H9 (cell line): Measurements from ENCODE around the gene CNTN2. TPM values are rescaled to one million over a fixed set of nuclear protein-coding genes. Genes with fewer than 3 reads are reported as not detected.

Experiments used
- DNase-seq: peaks from one replicate; pipeline ENCODE4 v3.0.0-alpha.2; 2017
- H2AFZ ChIP-seq: one replicate; pipeline ENCODE4 v1.6.1; 2013; ENCODE audit warnings: mild to moderate bottlenecking, low read length, control low read depth, moderate library complexity
- H2AK5ac ChIP-seq: 2 replicates; pipeline ENCODE4 v1.6.1; 2013; ENCODE audit warnings: low read length, control low read depth, mixed read lengths; ENCODE audit not compliant: insufficient read length
- H2BK120ac ChIP-seq: one replicate; pipeline ENCODE4 v1.6.1; 2013; ENCODE audit warnings: low read depth, mild to moderate bottlenecking, low read length, control low read depth, inconsistent platforms; ENCODE audit not compliant: poor library complexity, severe bottlenecking
- H2BK12ac ChIP-seq: 2 replicates; pipeline ENCODE4 v1.6.1; 2013; ENCODE audit warnings: low read length, control low read depth, mixed read lengths, low read depth; ENCODE audit not compliant: insufficient read length
- H2BK15ac ChIP-seq: 2 replicates; pipeline ENCODE4 v1.6.1; 2013; ENCODE audit warnings: low read depth, low read length, control low read depth
- H2BK20ac ChIP-seq: one replicate; pipeline ENCODE4 v1.6.1; 2013; ENCODE audit warnings: low read depth, mild to moderate bottlenecking, low read length, control low read depth, inconsistent platforms; ENCODE audit not compliant: poor library complexity, severe bottlenecking
- H2BK5ac ChIP-seq: 2 replicates; pipeline ENCODE4 v1.6.1; 2013; ENCODE audit warnings: low read length, control low read depth, mixed read lengths; ENCODE audit not compliant: insufficient read length
- H3K14ac ChIP-seq: 2 replicates; pipeline ENCODE4 v1.6.1; 2013; ENCODE audit warnings: low read length, control low read depth; ENCODE audit not compliant: insufficient read depth
- H3K18ac ChIP-seq: 2 replicates; pipeline ENCODE4 v1.6.1; 2013; ENCODE audit warnings: low read depth, mild to moderate bottlenecking, mixed read lengths, low read length, control low read depth; ENCODE audit not compliant: insufficient read length
- H3K23ac ChIP-seq: 2 replicates; pipeline ENCODE4 v1.6.1; 2013; ENCODE audit warnings: low read length, control low read depth, mixed read lengths, low read depth; ENCODE audit not compliant: insufficient read length
- H3K23me2 ChIP-seq: 2 replicates; pipeline ENCODE4 v1.6.1; 2013; ENCODE audit warnings: low read depth, mild to moderate bottlenecking, mixed read lengths, low read length, control low read depth; ENCODE audit not compliant: insufficient read length, poor library complexity, severe bottlenecking
- H3K27ac ChIP-seq: 2 replicates; pipeline ENCODE4 v1.5.1; 2013; ENCODE audit warnings: low read length, control low read depth, mixed read lengths, low read depth; ENCODE audit not compliant: insufficient read length
- H3K27me3 ChIP-seq: 2 replicates; pipeline ENCODE4 v1.6.1; 2013; ENCODE audit warnings: low read length, control low read depth, inconsistent platforms; ENCODE audit not compliant: insufficient read depth
- H3K4ac ChIP-seq: 2 replicates; pipeline ENCODE4 v1.6.1; 2013; ENCODE audit warnings: low read depth, mild to moderate bottlenecking, control low read depth, inconsistent platforms, low read length, moderate library complexity
- H3K4me1 ChIP-seq: 2 replicates; pipeline ENCODE4 v1.6.1; 2013; ENCODE audit warnings: low read length, control low read depth, inconsistent platforms; ENCODE audit not compliant: insufficient read depth
- H3K4me2 ChIP-seq: 2 replicates; pipeline ENCODE4 v1.6.1; 2013; ENCODE audit warnings: low read length, control low read depth, mixed read lengths; ENCODE audit not compliant: insufficient read length, insufficient read depth
- H3K56ac ChIP-seq: 2 replicates; pipeline ENCODE4 v1.6.1; 2013; ENCODE audit warnings: low read depth, mild to moderate bottlenecking, mixed read lengths, low read length, control low read depth; ENCODE audit not compliant: insufficient read length
- H3K79me1 ChIP-seq: 2 replicates; pipeline ENCODE4 v1.6.1; 2013; ENCODE audit warnings: low read depth, mild to moderate bottlenecking, moderate library complexity, low read length, control low read depth, inconsistent platforms; ENCODE audit not compliant: insufficient read depth, poor library complexity, severe bottlenecking
- H3K79me2 ChIP-seq: 2 replicates; pipeline ENCODE4 v1.6.1; 2013; ENCODE audit warnings: low read length, control low read depth, inconsistent platforms; ENCODE audit not compliant: insufficient read depth
- H3K9ac ChIP-seq: 2 replicates; pipeline ENCODE4 v1.6.1; 2013; ENCODE audit warnings: low read length, control low read depth, mixed read lengths; ENCODE audit not compliant: insufficient read length; ENCODE audit errors: extremely low read depth
- H3K9me3 ChIP-seq: one replicate; pipeline ENCODE4 v1.6.1; 2013; ENCODE audit warnings: low read depth, low read length, inconsistent platforms; ENCODE audit not compliant: control insufficient read depth
- H3T11ph ChIP-seq: one replicate; pipeline ENCODE4 v1.6.1; 2013; ENCODE audit warnings: mild to moderate bottlenecking, low read length, control low read depth, inconsistent platforms
- H4K20me1 ChIP-seq: one replicate; pipeline ENCODE4 v1.6.1; 2013; ENCODE audit not compliant: control insufficient read depth, insufficient read length, insufficient read depth
- H4K5ac ChIP-seq: 2 replicates; pipeline ENCODE4 v1.6.1; 2013; ENCODE audit warnings: low read depth, mild to moderate bottlenecking, mixed read lengths, low read length, control low read depth; ENCODE audit not compliant: insufficient read length
- H4K8ac ChIP-seq: replicated peaks from 2 replicates; pipeline ENCODE4 v1.6.1; 2013; ENCODE audit warnings: low read length, control low read depth, mixed read lengths, low read depth; ENCODE audit not compliant: insufficient read length
- H4K91ac ChIP-seq: 2 replicates; pipeline ENCODE4 v1.6.1; 2013; ENCODE audit warnings: low read depth, mild to moderate bottlenecking, moderate library complexity, mixed read lengths, low read length, control low read depth; ENCODE audit not compliant: insufficient read length
- H3K27ac Mint-ChIP-seq, 3 experiments: 2 replicates in 2 of 3; 3 replicates in 1 of 3; pipeline ENCODE4 v1.8.0; 2020 to 2021; ENCODE audit warnings: mixed read lengths in 3 of 3, mild to moderate bottlenecking in 1 of 3, moderate library complexity in 1 of 3
- H3K27me3 Mint-ChIP-seq: 2 replicates; pipeline ENCODE4 v1.8.0; 2021; ENCODE audit warnings: low read depth, mild to moderate bottlenecking, moderate library complexity, mixed read lengths
- H3K36me3 Mint-ChIP-seq, 3 experiments: 2 replicates in 2 of 3; 3 replicates in 1 of 3; pipeline ENCODE4 v1.8.0; 2020 to 2021; ENCODE audit warnings: low read depth in 3 of 3, mixed read lengths in 3 of 3; ENCODE audit not compliant: insufficient read depth in 1 of 3
- H3K4me1 Mint-ChIP-seq, 2 experiments: 2 replicates each; pipeline ENCODE4 v1.8.0; 2020; ENCODE audit warnings: mixed read lengths in 2 of 2
- H3K4me3 Mint-ChIP-seq, 2 experiments: 2 replicates in 1 of 2; 3 replicates in 1 of 2; pipeline ENCODE4 v1.8.0; 2020 to 2021; ENCODE audit warnings: mild to moderate bottlenecking in 2 of 2, mixed read lengths in 2 of 2, moderate library complexity in 1 of 2
- H3K9me3 Mint-ChIP-seq, 2 experiments: 2 replicates in 1 of 2; 3 replicates in 1 of 2; pipeline ENCODE4 v1.8.0; 2020; ENCODE audit warnings: mild to moderate bottlenecking in 2 of 2, mixed read lengths in 2 of 2, moderate library complexity in 1 of 2
- CTCF ChIP-seq: fragments of 200-600 bp; sonication (generic); conservative IDR thresholded peaks from 3 replicates; pipeline ENCODE4 v1.8.0; 2021; ENCODE audit warnings: antibody characterized with exemption, mild to moderate bottlenecking
- WGBS: extraction: QIAGEN DNeasy Blood & Tissue Kit; methylation state at CpG from one replicate; pipeline ENCODE4 v1.1.7; 2013; ENCODE audit warnings: missing lambda C conversion rate, low lambda C conversion rate, mixed read lengths; ENCODE audit not compliant: insufficient read length; ENCODE audit errors: extremely low coverage; 5-methylcytosine and 5-hydroxymethylcytosine counted together
- total RNA-seq: library from RNA; stranded (reverse); gene quantifications from 2 replicates; pipeline ENCODE4 v1.2.1, GENCODE V29; 2021

Gene CNTN2
- total RNA-seq, 1 experiment from 2014 or later = 0.42 TPM

GRCh38 chr1:205084360-205084759, 41.3 kb downstream of the CNTN2 start, which contains the start of gene TMEM81:
TSS of gene TMEM81 (minus strand) at chr1:205084460. CDS start at chr1:205084320, 140 bp downstream.
- TF ChIP-seq CTCF = no peak
- H4K5ac ChIP-seq = no peak within 1 kb of the TSS
- no peaks in the 10 kb centered on the region for H3K4me1 ChIP-seq

More at GRCh38 chr1:205084360-205084759, 41.3 kb downstream of the CNTN2 start, which contains the start of gene TMEM81:
- no peaks in the 10 kb centered on the region for H3K9me3 Mint-ChIP-seq
- no peak within 1 kb of the TSS for H3T11ph ChIP-seq
- H3K27ac Mint-ChIP-seq = no peak within 1 kb of the TSS; a peak in 1 of 7 replicates
- H3K23ac ChIP-seq = no peak within 1 kb of the TSS
- no CpG with 5 or more reads among the region's 2 CpGs for WGBS
- no peak within 1 kb of the TSS for H2BK15ac ChIP-seq
- H3K9me3 ChIP-seq = no peaks in the 10 kb centered on the region
- H2BK5ac ChIP-seq = no peak within 1 kb of the TSS
- no peak for DNase-seq
- H3K79me1 ChIP-seq = no peaks in the 10 kb centered on the region
- H3K23me2 ChIP-seq = no peaks in the 10 kb centered on the region
- no peak within 1 kb of the TSS for H2BK20ac ChIP-seq
- H3K4me3 Mint-ChIP-seq = no peak within 1 kb of the TSS
- no peak within 1 kb of the TSS for H4K8ac ChIP-seq
- H3K9ac ChIP-seq = no peak within 1 kb of the TSS
- peaks cover 10 to 47% (median 35%) of the 10 kb centered on the region in 3 experiments; a peak in 6 of 7 replicates for H3K36me3 Mint-ChIP-seq
- no peak within 1 kb of the TSS for H2AK5ac ChIP-seq
- no peak within 1 kb of the TSS for H3K4ac ChIP-seq
- no peaks in the 10 kb centered on the region for H3K27me3 Mint-ChIP-seq
- H3K56ac ChIP-seq = no peak within 1 kb of the TSS
- H2BK120ac ChIP-seq = no peak within 1 kb of the TSS
- no peaks in the 10 kb centered on the region for H3K27me3 ChIP-seq
- H4K20me1 ChIP-seq = no peaks in the 10 kb centered on the region
- no peak within 1 kb of the TSS for H3K18ac ChIP-seq
- H3K27ac ChIP-seq = no peak within 1 kb of the TSS
- H3K79me2 ChIP-seq = no peaks in the 10 kb centered on the region
- H3K14ac ChIP-seq = no peak within 1 kb of the TSS
- no peak within 1 kb of the TSS for H4K91ac ChIP-seq
- H2BK12ac ChIP-seq = no peak within 1 kb of the TSS
- H2AFZ ChIP-seq = no peak within 1 kb of the TSS
- no peaks in the 10 kb centered on the region for H3K4me1 Mint-ChIP-seq
- no peak within 1 kb of the TSS for H3K4me2 ChIP-seq
